Upper lobe of left lung (tissue), 6 donors: Measurements from ENCODE around the gene TMEM250. TPM values are rescaled to one million over a fixed set of nuclear protein-coding genes. Genes with fewer than 3 reads are reported as not detected.

Source experiments
- ATAC-seq, 2 donors: fragments of 200-7000 bp; cut with Tn5 transposase; one replicate each; pipeline ENCODE4 v1.9.1; 2022; ENCODE audit warnings: mild to moderate bottlenecking in 2 of 2, moderate library complexity in 2 of 2; ENCODE audit not compliant: low FRiP score in 2 of 2
- DNase-seq, 2 donors: peaks; one replicate each; pipeline ENCODE4 v3.0.0-alpha.2; 2019 to 2020
- H3K27ac ChIP-seq, 4 donors: fragments of 200-600 bp; sonication (generic); one replicate each; pipeline ENCODE4 v1.5.1; 2016 to 2019
- H3K27me3 ChIP-seq, 4 donors: fragments of 200-600 bp; sonication (generic); one replicate each; pipeline ENCODE4 v1.5.1; 2017 to 2019
- H3K36me3 ChIP-seq, 4 donors: fragments of 200-600 bp; sonication (generic); one replicate each; pipeline ENCODE4 v1.5.1; 2016 to 2019
- H3K4me1 ChIP-seq, 4 donors: fragments of 200-600 bp; sonication (generic); one replicate each; pipeline ENCODE4 v1.5.1; 2018 to 2019
- H3K4me3 ChIP-seq, 4 donors: fragments of 200-600 bp; sonication (generic); one replicate each; pipeline ENCODE4 v1.5.1; 2017 to 2019; ENCODE audit warnings: mild to moderate bottlenecking in 2 of 4, moderate library complexity in 1 of 4
- H3K9me3 ChIP-seq, 4 donors: fragments of 200-600 bp; sonication (generic); one replicate each; pipeline ENCODE4 v1.5.1; 2018 to 2019
- CTCF ChIP-seq, 6 experiments: fragments of 450-650 bp in 4 of 6; fragments of 200-600 bp in 2 of 6; sonication (generic) in 2 of 6; IDR thresholded peaks; one replicate each; pipeline ENCODE4 v1.5.1; 2016 to 2019; ENCODE audit warnings: antibody characterized with exemption in 6 of 6
- EP300 ChIP-seq, 4 donors: sonication (generic); formaldehyde crosslinking; IDR thresholded peaks; one replicate each; pipeline ENCODE4 v1.5.1; 2017; ENCODE audit warnings: antibody characterized with exemption in 4 of 4, control low read depth in 2 of 4
- POLR2A ChIP-seq, 4 donors: fragments of 450-650 bp; IDR thresholded peaks; one replicate each; pipeline ENCODE4 v1.5.1; 2016 to 2017; ENCODE audit warnings: antibody characterized with exemption in 4 of 4, mild to moderate bottlenecking in 2 of 4
- POLR2AphosphoS5 ChIP-seq, 2 donors: sonication (generic); formaldehyde crosslinking; IDR thresholded peaks; one replicate each; pipeline ENCODE4 v1.5.1; 2017; ENCODE audit warnings: antibody characterized with exemption in 2 of 2
- WGBS, 2 donors: methylation state at CpG; one replicate each; pipeline ENCODE4 v1.1.5; 2017 to 2018; 5-methylcytosine and 5-hydroxymethylcytosine counted together
- total RNA-seq, 6 donors: library from RNA; depleted of rRNA in 4 of 6; stranded (reverse); fragments of >200 nt in 4 of 6; gene quantifications; one replicate each; pipeline versions ENCODE4 v1.1.0 to v1.2.1, GENCODE V29; 2016 to 2021
- donor health status: DM: no; HTN: no; CAD: no; lungs with moderate emphysema.
- donor health status: DM: no; HTN: yes; CAD: no; lungs with severe emphysema.

TMEM250 gene
- total RNA-seq, 6 donors from 2014 or later: 37.6 to 49.6 (median 38.4) TPM

GRCh38 chr9:136109351-136110081, 9.2 kb downstream of the TMEM250 start:
- H3K4me1 ChIP-seq: peaks cover 54 to 63% (median 61%) of the 10 kb centered on the region in 4 donors
- peak; percentile 90 to 92 for ATAC-seq

GRCh38 chr9:136108648-136109266, 9.9 kb downstream of the TMEM250 start:
- TF ChIP-seq CTCF (IDR thresholded peaks at IDR 0.05): no peak
- TF ChIP-seq POLR2AphosphoS5 (IDR thresholded peaks at IDR 0.05): no peak
- no peak for TF ChIP-seq POLR2A (IDR thresholded peaks at IDR 0.05)
- TF ChIP-seq EP300 (IDR thresholded peaks at IDR 0.05): no peak
- H3K27me3 ChIP-seq: no peaks in the 10 kb centered on the region
- peaks cover 54 to 63% (median 61%) of the 10 kb centered on the region in 4 donors for H3K4me1 ChIP-seq
- WGBS, 2 donors: 81 to 84% methylated on average over 18 to 22 of the region's 27 CpGs
- DNase-seq (peak in 1 of 2 donors; percentile 78), ATAC-seq (no peak)
- H3K36me3 ChIP-seq: peaks cover 0 to 4% (median 0%) of the 10 kb centered on the region in 4 donors
- H3K27ac ChIP-seq: peak overlapping the region; percentile 70 to 86 (median 82)
- H3K9me3 ChIP-seq: no peaks in the 10 kb centered on the region
- peak overlapping the region in 3 of 4 donors; percentile 38 to 51 (median 49) for H3K4me3 ChIP-seq

More at GRCh38 chr9:136109351-136110081, 9.2 kb downstream of the TMEM250 start:
- DNase-seq: peak; percentile 96 to 99
- Histone ChIP-seq H3K27ac (peak overlapping the region; percentile 70 to 86 (median 82)), H3K9me3 (no peaks in the 10 kb centered on the region), H3K27me3 (no peaks in the 10 kb centered on the region), H3K4me3 (peak overlapping the region in 3 of 4 donors; percentile 38 to 51 (median 49)), H3K36me3 (peaks cover 0 to 6% (median 0%) of the 10 kb centered on the region in 4 donors)
- TF ChIP-seq EP300 (IDR thresholded peaks at IDR 0.05): peak in 2 of 4 donors; percentile 42 to 86
- peak; percentile 83 to 87 for TF ChIP-seq POLR2AphosphoS5 (IDR thresholded peaks at IDR 0.05)
- peak in 1 of 4 donors; percentile 55 for TF ChIP-seq POLR2A (IDR thresholded peaks at IDR 0.05)
- TF ChIP-seq CTCF (IDR thresholded peaks at IDR 0.05): peak in 5 of 6 experiments; percentile 19 to 53 (median 45)
- 0 to 1% methylated on average over 1 to 13 of the region's 48 CpGs for WGBS, 2 donors

GRCh38 chr9:136107953-136108647, 10.6 kb downstream of the TMEM250 start:
- no peaks in the 10 kb centered on the region for H3K9me3 ChIP-seq
- TF ChIP-seq POLR2AphosphoS5 (IDR thresholded peaks at IDR 0.05) (no peak), EP300 (IDR thresholded peaks at IDR 0.05) (no peak), POLR2A (IDR thresholded peaks at IDR 0.05) (no peak), CTCF (IDR thresholded peaks at IDR 0.05) (no peak)
- DNase-seq (peak in 1 of 2 donors; percentile 80), ATAC-seq (no peak)
- peak overlapping the region; percentile 38 to 86 (median 70) for H3K27ac ChIP-seq
- H3K27me3 ChIP-seq: no peaks in the 10 kb centered on the region
- peaks cover 54 to 63% (median 61%) of the 10 kb centered on the region in 4 donors for H3K4me1 ChIP-seq
- no peaks in the 10 kb centered on the region for H3K36me3 ChIP-seq
- H3K4me3 ChIP-seq: no peak overlapping the region
- 78 to 81% methylated on average over 17 to 22 of the region's 29 CpGs for WGBS, 2 donors

- Histone ChIP-seq H3K9me3 (no peaks in the 10 kb centered on the region), H3K36me3 (no peaks in the 10 kb centered on the region), H3K27me3 (no peaks in the 10 kb centered on the region), H3K4me1 (peaks cover 54 to 63% (median 61%) of the 10 kb centered on the region in 4 donors), H3K27ac (peak overlapping the region in 3 of 4 donors; percentile 38 to 86 (median 69)), H3K4me3 (no peak overlapping the region)
- TF ChIP-seq EP300 (IDR thresholded peaks at IDR 0.05) (no peak), POLR2A (IDR thresholded peaks at IDR 0.05) (no peak), CTCF (IDR thresholded peaks at IDR 0.05) (no peak), POLR2AphosphoS5 (IDR thresholded peaks at IDR 0.05) (no peak)
- ATAC-seq (no peak), DNase-seq (peak; percentile 50 to 84)
- WGBS, 2 donors: 30 to 35% methylated on average over 12 to 24 of the region's 29 CpGs
Observed at GRCh38 chr9:136107155-136107952, 11.3 kb downstream of the TMEM250 start.
